Measurements from ENCODE around the gene ROBO2. TPM values are rescaled to one million over a fixed set of nuclear protein-coding genes. Genes with fewer than 3 reads are reported as not detected.

The ROBO2 gene
- total and polyA plus RNA-seq, 4 experiments from 2014 or later, result not detected

DNA sequence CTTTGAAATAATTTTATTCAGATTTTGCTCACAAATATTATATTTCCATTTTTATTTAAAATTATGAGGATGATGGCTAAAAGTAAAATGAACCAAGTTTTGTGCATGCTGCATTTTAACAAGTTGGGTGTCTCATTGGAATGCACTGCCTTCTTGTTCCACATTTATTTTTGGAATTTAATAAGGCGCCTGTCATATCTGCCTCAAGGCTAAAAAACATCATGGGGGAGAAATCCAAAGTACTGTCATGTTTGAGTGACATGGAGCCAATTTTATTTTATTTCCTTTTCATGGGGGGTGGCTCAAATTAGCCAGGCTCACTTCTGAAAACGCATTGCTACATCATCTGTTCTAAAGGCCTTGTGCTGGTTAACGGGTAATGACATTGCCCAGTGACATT is 205.1 kb downstream of the ROBO2 start:
- ChIA-PET CTCF (ENCODE audit: partially characterized antibody) (no interaction called here), POLR2A (ENCODE audit: partially characterized antibody) (no interaction called here)
- H3K36me3 Mint-ChIP-seq, result no peaks in the 10 kb centered on the region
- no peak overlapping the region for H3K27ac Mint-ChIP-seq
- intact Hi-C loops (cut with micrococcal nuclease), result no loop called here
- no peaks in the 10 kb centered on the region for H3K27me3 Mint-ChIP-seq
- H3K4me3 ChIP-seq (ENCODE audit: low read length in 2 of 2), result no peak overlapping the region
- no peaks in the 10 kb centered on the region for H3K36me3 ChIP-seq (ENCODE audit: insufficient read depth, low read length)
- no peak overlapping the region for H3K27ac ChIP-seq (ENCODE audit: low read depth, low read length)
- H3K4me1 Mint-ChIP-seq, result no peaks in the 10 kb centered on the region
- no peaks in the 10 kb centered on the region for H3K27me3 ChIP-seq (ENCODE audit: insufficient read depth, low read length)
- no peaks in the 10 kb centered on the region for H3K4me1 ChIP-seq (ENCODE audit: insufficient read depth, low read length)
- no peak overlapping the region for H3K4me3 Mint-ChIP-seq
- H3K9me3 Mint-ChIP-seq, result peaks cover 2 to 21% (median 7%) of the 10 kb centered on the region in 8 donors
- H3K9me3 ChIP-seq (ENCODE audit: control insufficient read depth in 1 of 2, low read length in 2 of 2), result no peaks in the 10 kb centered on the region
- no peak for DNase-seq

GRCh38 chr3:77247061-77247460 is 207.2 kb downstream of the ROBO2 start:
- Mint-ChIP-seq H3K4me1 (no peaks in the 10 kb centered on the region), H3K27ac (no peak overlapping the region), H3K4me3 (no peak overlapping the region), H3K9me3 (peaks cover 2 to 31% (median 4%) of the 10 kb centered on the region in 8 donors), H3K36me3 (no peaks in the 10 kb centered on the region), H3K27me3 (no peaks in the 10 kb centered on the region)
- Histone ChIP-seq H3K4me1 (ENCODE audit: insufficient read depth, low read length) (no peaks in the 10 kb centered on the region), H3K36me3 (ENCODE audit: insufficient read depth, low read length) (no peaks in the 10 kb centered on the region), H3K27ac (ENCODE audit: low read depth, low read length) (no peak overlapping the region), H3K9me3 (ENCODE audit: control insufficient read depth in 1 of 2, low read length in 2 of 2) (no peaks in the 10 kb centered on the region), H3K4me3 (ENCODE audit: low read length in 2 of 2) (no peak overlapping the region), H3K27me3 (ENCODE audit: insufficient read depth, low read length) (no peaks in the 10 kb centered on the region)
- ChIA-PET CTCF (ENCODE audit: partially characterized antibody) (no interaction called here), POLR2A (ENCODE audit: partially characterized antibody) (no interaction called here)
- DNase-seq, result no peak
- intact Hi-C loops (cut with micrococcal nuclease), result no loop called here

GRCh38 chr3:77247817-77248216 is 207.9 kb downstream of the ROBO2 start:
- Histone ChIP-seq H3K4me3 (ENCODE audit: low read length in 2 of 2) (no peak overlapping the region), H3K36me3 (ENCODE audit: insufficient read depth, low read length) (no peaks in the 10 kb centered on the region), H3K4me1 (ENCODE audit: insufficient read depth, low read length) (no peaks in the 10 kb centered on the region), H3K27me3 (ENCODE audit: insufficient read depth, low read length) (no peaks in the 10 kb centered on the region), H3K9me3 (ENCODE audit: control insufficient read depth in 1 of 2, low read length in 2 of 2) (no peaks in the 10 kb centered on the region), H3K27ac (ENCODE audit: low read depth, low read length) (no peak overlapping the region)
- CTCF ChIA-PET (ENCODE audit: partially characterized antibody), result no interaction called here
- no peak overlapping the region for H3K4me3 Mint-ChIP-seq
- no peak for DNase-seq
- no peaks in the 10 kb centered on the region for H3K36me3 Mint-ChIP-seq
- no peaks in the 10 kb centered on the region for H3K27me3 Mint-ChIP-seq
- no peaks in the 10 kb centered on the region for H3K4me1 Mint-ChIP-seq
- H3K9me3 Mint-ChIP-seq, result peaks cover under 1 to 33% (median 4%) of the 10 kb centered on the region in 8 donors
- POLR2A ChIA-PET (ENCODE audit: partially characterized antibody), result no interaction called here
- no peak overlapping the region for H3K27ac Mint-ChIP-seq
- intact Hi-C loops (cut with micrococcal nuclease), result no loop called here

DNA sequence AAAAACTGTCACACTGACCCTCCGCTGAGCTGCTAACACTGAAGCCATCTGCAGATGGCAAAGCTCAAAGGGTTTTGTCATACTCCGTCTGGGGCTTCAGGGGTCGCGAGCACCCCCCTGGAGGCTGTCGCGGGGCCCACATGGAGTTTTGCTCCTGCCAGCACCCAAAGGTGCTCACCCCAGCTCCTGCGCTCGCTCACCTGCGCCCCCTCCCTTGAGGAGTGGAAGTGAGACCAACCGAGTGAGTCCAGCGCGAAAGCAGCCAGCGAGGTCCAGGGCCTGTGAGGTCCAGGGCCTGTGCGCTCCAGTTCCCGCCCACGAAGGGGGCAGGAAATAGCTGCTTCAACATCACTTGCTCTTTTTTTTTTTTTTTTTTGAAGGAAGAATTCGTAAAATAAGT is 208.5 kb downstream of the ROBO2 start:
- Histone ChIP-seq H3K27ac (ENCODE audit: low read depth, low read length) (no peak overlapping the region), H3K27me3 (ENCODE audit: insufficient read depth, low read length) (no peaks in the 10 kb centered on the region), H3K4me1 (ENCODE audit: insufficient read depth, low read length) (no peaks in the 10 kb centered on the region), H3K9me3 (ENCODE audit: control insufficient read depth in 1 of 2, low read length in 2 of 2) (no peaks in the 10 kb centered on the region), H3K36me3 (ENCODE audit: insufficient read depth, low read length) (no peaks in the 10 kb centered on the region), H3K4me3 (ENCODE audit: low read length in 2 of 2) (no peak overlapping the region)
- Mint-ChIP-seq H3K27me3 (no peaks in the 10 kb centered on the region), H3K4me1 (no peaks in the 10 kb centered on the region), H3K4me3 (no peak overlapping the region), H3K27ac (no peak overlapping the region), H3K36me3 (no peaks in the 10 kb centered on the region), H3K9me3 (peaks cover 0 to 33% (median 4%) of the 10 kb centered on the region in 8 donors)
- intact Hi-C loops (cut with micrococcal nuclease), result no loop called here
- ChIA-PET CTCF (ENCODE audit: partially characterized antibody) (no interaction called here), POLR2A (ENCODE audit: partially characterized antibody) (no interaction called here)
- DNase-seq, result no peak

- no peak overlapping the region for H3K27ac Mint-ChIP-seq
- no peaks in the 10 kb centered on the region for H3K27me3 Mint-ChIP-seq
- H3K27me3 ChIP-seq (ENCODE audit: insufficient read depth, low read length), result no peaks in the 10 kb centered on the region
- POLR2A ChIA-PET (ENCODE audit: partially characterized antibody), result no interaction called here
- H3K27ac ChIP-seq (ENCODE audit: low read depth, low read length), result no peak overlapping the region
- no peak overlapping the region for H3K4me3 Mint-ChIP-seq
- H3K9me3 ChIP-seq (ENCODE audit: control insufficient read depth in 1 of 2, low read length in 2 of 2), result no peaks in the 10 kb centered on the region
- CTCF ChIA-PET (ENCODE audit: partially characterized antibody), result no interaction called here
- no peaks in the 10 kb centered on the region for H3K4me1 ChIP-seq (ENCODE audit: insufficient read depth, low read length)
- no peaks in the 10 kb centered on the region for H3K4me1 Mint-ChIP-seq
- H3K36me3 Mint-ChIP-seq, result no peaks in the 10 kb centered on the region
- intact Hi-C loops (cut with micrococcal nuclease), result no loop called here
- DNase-seq, result no peak
- H3K36me3 ChIP-seq (ENCODE audit: insufficient read depth, low read length), result no peaks in the 10 kb centered on the region
- H3K9me3 Mint-ChIP-seq, result peaks cover 0 to 27% (median 5%) of the 10 kb centered on the region in 8 donors
- no peak overlapping the region for H3K4me3 ChIP-seq (ENCODE audit: low read length in 2 of 2)
These were observed 211.2 kb downstream of the ROBO2 start for GRCh38 chr3:77251136-77251535.

GRCh38 chr3:77254967-77255831 is 215.3 kb downstream of the ROBO2 start:
- Histone ChIP-seq H3K36me3 (ENCODE audit: insufficient read depth, low read length) (no peaks in the 10 kb centered on the region), H3K27me3 (ENCODE audit: insufficient read depth, low read length) (no peaks in the 10 kb centered on the region), H3K27ac (ENCODE audit: low read depth, low read length) (no peak overlapping the region), H3K4me1 (ENCODE audit: insufficient read depth, low read length) (no peaks in the 10 kb centered on the region), H3K9me3 (ENCODE audit: control insufficient read depth in 1 of 2, low read length in 2 of 2) (no peaks in the 10 kb centered on the region), H3K4me3 (ENCODE audit: low read length in 2 of 2) (no peak overlapping the region)
- DNase-seq, result no peak
- Mint-ChIP-seq H3K36me3 (no peaks in the 10 kb centered on the region), H3K27me3 (no peaks in the 10 kb centered on the region), H3K4me1 (no peaks in the 10 kb centered on the region), H3K27ac (no peak overlapping the region), H3K9me3 (peaks cover 0 to 22% (median 11%) of the 10 kb centered on the region in 8 donors), H3K4me3 (no peak overlapping the region)
- ChIA-PET CTCF (ENCODE audit: partially characterized antibody) (no interaction called here), POLR2A (ENCODE audit: partially characterized antibody) (no interaction called here)
- intact Hi-C loops (cut with micrococcal nuclease), result no loop called here

DNA sequence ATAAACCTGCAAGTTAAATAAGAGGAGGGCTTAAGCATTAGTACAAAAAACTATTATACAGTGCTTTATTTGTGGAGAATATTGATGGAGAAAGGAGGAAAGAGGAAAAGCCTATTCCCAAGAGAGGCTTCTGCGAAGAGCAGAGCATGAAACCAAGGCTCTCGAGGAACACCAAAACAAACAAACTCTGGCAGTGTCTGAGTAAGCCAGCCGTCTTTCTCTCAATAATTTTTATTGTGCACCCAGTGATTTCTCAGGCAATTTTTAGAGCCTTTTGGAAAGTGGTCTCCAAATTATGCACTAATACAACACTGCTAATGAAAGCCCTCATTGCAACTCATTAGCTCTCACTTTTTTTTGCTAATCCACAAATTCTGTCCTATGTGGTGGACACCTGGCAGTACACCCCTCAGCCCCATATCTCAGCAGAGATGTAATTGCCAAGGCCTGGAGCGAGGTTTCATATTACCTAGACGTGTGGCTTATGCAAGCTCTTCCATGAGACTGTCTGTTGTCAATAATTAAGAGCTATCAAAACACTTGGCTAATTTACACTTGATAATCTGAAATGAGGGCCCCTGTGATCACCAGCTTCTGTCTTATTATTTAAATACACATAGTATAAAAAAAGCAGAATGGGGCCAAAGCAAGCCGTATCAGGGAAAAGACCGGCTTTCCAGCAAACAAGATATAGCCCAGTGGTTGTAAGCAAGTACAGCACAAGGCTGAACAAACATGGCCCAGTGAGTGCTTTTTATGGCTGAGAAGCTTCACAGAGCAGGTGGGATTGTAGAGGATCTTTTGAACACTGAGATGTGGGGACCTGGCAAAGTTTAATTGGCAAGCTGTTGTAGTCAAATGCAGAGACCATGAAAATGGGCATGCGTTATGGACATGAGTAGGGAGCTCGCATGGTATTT is 216.9 kb downstream of the ROBO2 start:
- CTCF ChIA-PET (ENCODE audit: partially characterized antibody), result no interaction called here
- intact Hi-C loops (cut with micrococcal nuclease), result no loop called here
- no peak overlapping the region for H3K27ac Mint-ChIP-seq

More for the DNA sequence above, 216.9 kb downstream of the ROBO2 start:
- Histone ChIP-seq H3K36me3 (ENCODE audit: insufficient read depth, low read length) (no peaks in the 10 kb centered on the region), H3K9me3 (ENCODE audit: control insufficient read depth in 1 of 2, low read length in 2 of 2) (no peaks in the 10 kb centered on the region), H3K4me3 (ENCODE audit: low read length in 2 of 2) (no peak overlapping the region), H3K27me3 (ENCODE audit: insufficient read depth, low read length) (no peaks in the 10 kb centered on the region), H3K27ac (ENCODE audit: low read depth, low read length) (no peak overlapping the region), H3K4me1 (ENCODE audit: insufficient read depth, low read length) (no peaks in the 10 kb centered on the region)
- POLR2A ChIA-PET (ENCODE audit: partially characterized antibody), result no interaction called here
- Mint-ChIP-seq H3K9me3 (peaks cover 0 to 31% (median 9%) of the 10 kb centered on the region in 8 donors), H3K4me1 (no peaks in the 10 kb centered on the region), H3K27me3 (no peaks in the 10 kb centered on the region), H3K4me3 (no peak overlapping the region), H3K36me3 (no peaks in the 10 kb centered on the region)
- no peak for DNase-seq

All from CD4-positive, alpha-beta memory T cell (primary cell).